Right renal cortex interstitium (tissue), 3 donors: ENCODE data around the gene PCNX2. TPM values are rescaled to one million over a fixed set of nuclear protein-coding genes. Genes with fewer than 3 reads are reported as not detected.

ENCODE experiments used
- DNase-seq, 3 donors: peaks; one replicate each; pipeline ENCODE4 v3.0.0-alpha.2; 2013; ENCODE audit warnings: low read depth in 3 of 3, low spot score in 2 of 3
- polyA plus RNA-seq, 3 donors: library from polyadenylated mRNA; unstranded; fragments of 120-200 nt; gene quantifications; one replicate each; pipeline ENCODE4 v1.2.1, GENCODE V29; 2013; ENCODE audit not compliant: insufficient read length in 3 of 3

The PCNX2 gene
- polyA plus RNA-seq, 3 donors = 9.4 to 13.1 (median 11.3) TPM

GRCh38 chr1:233080286-233080685 is 215.2 kb downstream of the PCNX2 start:
- no peak for DNase-seq

GRCh38 chr1:233079574-233079973 is 216.0 kb downstream of the PCNX2 start:
- no peak for DNase-seq

DNA sequence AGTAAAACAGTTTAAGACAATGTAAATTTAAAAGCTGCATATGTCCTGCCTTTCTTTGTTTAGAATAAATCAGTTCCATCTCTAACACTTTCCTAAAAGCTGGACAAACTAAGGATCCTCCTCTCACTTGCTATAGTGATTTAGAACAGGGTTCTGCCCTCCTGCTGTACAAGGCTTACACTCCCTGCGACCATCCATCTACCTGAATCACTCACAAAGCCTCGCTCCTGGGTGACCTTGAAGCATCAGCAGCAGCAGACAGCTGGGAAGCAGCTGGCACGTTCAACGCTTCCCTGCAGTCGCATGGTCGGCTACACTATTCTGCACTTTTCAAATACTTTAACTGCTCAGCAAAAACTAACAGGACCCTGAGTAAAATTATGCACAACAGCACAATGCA is 217.1 kb downstream of the PCNX2 start:
- peak in 1 of 3 donors; percentile 21 for DNase-seq

DNA sequence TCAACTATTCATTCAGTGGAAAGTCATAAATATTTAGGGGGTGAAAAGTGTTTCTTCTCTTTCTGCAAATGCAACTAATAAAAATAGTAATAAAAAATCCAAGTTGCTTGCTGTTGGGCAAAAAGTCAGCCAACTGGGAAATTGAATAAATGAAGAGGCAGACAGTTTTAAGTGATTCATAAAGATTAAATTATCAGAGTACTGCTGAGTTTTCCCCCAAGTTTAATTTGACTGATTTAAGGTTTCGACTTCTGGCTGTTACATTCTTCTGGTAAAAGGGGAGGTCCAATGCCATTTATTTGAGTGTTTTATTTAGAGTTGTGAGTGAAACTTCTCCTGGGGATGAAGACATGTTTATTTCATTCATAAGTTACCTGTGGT is 219.6 kb downstream of the PCNX2 start:
- no peak for DNase-seq

DNA sequence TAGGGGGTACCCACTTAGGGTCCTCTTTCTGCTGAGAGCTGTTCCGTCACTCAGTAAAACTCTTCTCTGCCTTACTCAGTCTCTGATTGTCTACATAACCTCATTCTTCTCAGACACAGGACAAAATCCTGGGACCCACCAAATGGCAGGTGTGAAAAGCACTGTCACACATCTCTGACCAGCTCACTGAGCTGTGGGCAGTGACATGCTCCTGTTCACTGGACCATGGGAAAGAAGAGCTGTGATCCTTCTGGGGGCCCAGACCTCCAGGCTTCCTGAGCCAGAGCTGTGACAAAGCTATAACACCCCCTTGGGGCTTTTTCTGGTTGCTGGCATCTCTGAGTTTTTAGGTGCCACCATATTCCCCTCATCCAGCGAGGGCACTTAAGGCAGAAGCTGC is 229.4 kb downstream of the PCNX2 start:
- no peak for DNase-seq

GRCh38 chr1:233065685-233066084 is 229.8 kb downstream of the PCNX2 start:
- DNase-seq = no peak

- DNase-seq = no peak
Observed at GRCh38 chr1:233064988-233065387, 230.5 kb downstream of the PCNX2 start.

DNA sequence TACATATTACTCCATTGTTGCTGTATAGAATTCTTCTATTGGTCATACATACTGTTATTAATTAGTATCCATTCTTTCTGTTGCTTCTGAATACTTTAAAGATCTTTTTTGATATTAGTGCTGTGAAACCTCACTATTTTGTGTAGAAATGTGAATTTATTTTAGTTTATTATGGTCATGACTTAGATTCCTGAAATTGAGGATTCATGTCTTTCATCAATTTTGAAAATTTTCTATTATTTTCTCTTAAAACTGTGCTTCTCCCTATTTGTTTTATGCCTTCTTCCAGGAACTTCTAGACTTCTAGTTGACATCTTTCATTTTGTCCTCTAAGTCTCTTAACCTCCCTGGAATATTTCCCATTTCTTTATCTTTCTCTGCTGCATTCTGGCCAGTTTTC is 232.1 kb downstream of the PCNX2 start:
- no peak for DNase-seq

DNA sequence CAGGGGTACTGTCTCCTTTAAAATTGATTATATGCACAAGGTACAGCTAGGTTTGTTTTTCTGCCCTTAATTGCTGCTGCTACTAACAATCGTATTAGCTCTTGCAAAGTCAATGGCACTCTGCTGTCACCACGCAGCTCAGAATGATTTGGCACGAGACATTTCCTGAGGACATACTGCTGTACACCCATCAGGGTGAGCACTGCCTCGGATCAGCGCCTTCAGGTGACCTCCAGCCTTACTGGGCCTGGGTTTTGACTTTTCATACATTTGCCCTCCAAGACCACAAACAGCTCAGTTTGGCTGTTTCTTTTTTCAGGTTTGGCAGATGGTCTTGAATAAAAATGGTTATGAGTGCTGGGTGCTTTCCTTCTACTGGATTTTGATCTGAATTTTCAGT is 234.3 kb downstream of the PCNX2 start:
- DNase-seq = no peak

DNA sequence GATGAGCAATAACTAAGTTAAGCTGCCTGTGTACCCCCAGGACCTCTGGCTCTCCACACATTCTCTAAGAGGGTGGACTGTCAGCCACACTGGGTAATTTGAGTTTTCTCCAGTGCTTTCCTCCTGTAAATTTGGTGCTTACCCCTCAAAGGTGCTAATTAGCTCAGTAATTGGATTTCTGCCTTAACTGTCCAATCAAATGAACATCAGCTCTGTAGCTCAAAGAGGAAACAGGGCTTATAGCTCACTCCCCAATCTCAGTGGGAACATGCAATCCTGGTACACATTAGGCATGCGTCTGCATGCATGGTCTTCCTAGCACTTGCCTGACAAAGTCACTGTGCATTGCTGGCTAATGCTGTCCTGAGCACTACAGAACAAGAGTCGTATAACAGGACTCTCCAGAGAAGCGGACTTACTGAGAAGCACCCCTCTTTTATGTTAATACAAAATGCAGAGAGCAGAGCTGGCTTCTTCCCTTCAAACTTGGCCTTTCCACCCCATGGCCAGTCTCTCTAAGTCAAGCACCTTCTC is 235.0 kb downstream of the PCNX2 start:
- no peak for DNase-seq

DNA sequence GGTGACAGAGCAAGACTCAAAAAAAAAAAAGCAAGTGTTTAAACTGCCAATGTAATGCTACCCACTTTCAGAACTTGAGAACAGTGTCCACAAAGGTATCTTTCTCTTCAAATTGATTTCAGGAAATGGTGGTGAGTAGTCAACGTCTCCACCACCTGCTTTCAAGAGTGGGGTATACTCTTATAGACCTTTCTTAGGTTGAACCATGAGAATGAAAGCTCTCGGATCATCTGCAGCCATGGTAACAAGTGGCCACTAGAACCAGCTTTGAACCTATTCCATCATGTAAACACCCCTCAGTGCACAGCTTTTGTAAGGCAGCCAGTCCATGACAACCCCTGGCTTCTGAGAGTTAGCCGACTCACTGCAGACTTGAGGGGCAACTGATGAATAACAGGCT is 237.7 kb downstream of the PCNX2 start:
- no peak for DNase-seq

- no peak for DNase-seq
Observed at GRCh38 chr1:233055879-233056641, 239.5 kb downstream of the PCNX2 start.

- peak in 1 of 3 donors; percentile 8 for DNase-seq
Observed at GRCh38 chr1:233045588-233045987, 249.9 kb downstream of the PCNX2 start.

GRCh38 chr1:233042834-233043233 is 252.7 kb downstream of the PCNX2 start:
- DNase-seq = no peak

- no peak for DNase-seq
Observed at GRCh38 chr1:233040494-233040893, 255.0 kb downstream of the PCNX2 start.

DNA sequence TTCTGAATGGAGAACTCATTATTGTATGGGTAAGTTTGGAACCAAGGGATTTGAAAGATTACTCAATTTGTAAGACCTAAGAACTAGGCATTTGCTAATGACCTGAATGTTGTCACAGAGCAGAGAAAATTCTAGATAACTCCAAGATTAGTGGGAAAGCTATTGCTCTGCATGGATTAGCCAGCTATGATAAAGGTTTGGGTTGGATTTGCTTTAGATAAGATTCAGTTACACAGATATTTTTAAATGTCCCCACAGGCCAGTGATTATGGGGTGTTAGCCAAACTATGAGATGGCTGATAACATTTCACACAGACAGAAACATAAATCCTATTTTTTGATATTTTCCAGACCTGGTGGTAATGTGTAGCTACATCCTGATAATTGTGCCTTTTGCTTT is 256.9 kb downstream of the PCNX2 start:
- no peak for DNase-seq

- DNase-seq = no peak
Observed at GRCh38 chr1:233037843-233038242, 257.7 kb downstream of the PCNX2 start.

DNA sequence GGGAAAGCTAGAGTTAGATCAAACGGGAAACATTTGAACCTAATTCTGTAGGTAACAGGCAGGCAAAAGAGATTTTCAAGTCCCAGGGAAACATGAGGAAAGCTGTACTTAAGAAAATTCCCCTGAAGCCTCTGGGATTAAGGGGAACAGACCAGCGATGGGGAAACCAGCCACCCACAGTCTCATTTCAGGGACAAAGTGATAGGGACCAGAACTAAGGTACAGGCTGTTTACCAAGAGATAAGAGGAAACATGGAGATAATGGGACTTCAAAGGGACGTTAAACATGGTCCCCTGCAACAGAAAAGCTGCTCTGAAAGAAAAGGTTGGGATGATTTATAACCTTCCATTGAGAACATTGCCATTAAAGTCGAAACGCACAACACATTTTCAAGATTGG is 260.7 kb downstream of the PCNX2 start:
- no peak for DNase-seq

- no peak for DNase-seq
Observed at GRCh38 chr1:233033361-233033760, 262.2 kb downstream of the PCNX2 start.

GRCh38 chr1:233032916-233033315 is 262.6 kb downstream of the PCNX2 start:
- no peak for DNase-seq

DNA sequence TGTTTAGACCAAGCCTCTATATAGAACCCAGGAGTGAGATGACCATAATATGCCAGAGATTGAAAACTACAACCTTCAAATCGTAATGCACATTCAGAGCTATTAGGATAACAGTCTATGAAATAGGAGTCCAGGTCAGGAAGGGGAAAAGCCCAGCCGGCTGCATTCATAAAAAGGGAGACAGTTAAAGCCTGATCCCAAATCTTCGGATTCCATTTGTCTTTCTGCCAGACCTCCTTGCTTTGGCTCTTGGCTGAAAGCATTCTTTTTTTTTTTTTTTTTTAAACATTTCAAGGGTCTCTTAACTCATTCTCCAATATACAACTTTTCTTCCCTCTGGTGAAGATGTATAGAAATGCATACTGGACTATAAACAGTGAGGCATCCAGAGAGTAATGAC is 264.0 kb downstream of the PCNX2 start:
- no peak for DNase-seq

GRCh38 chr1:233027046-233027445 is 268.5 kb downstream of the PCNX2 start:
- no peak for DNase-seq

DNA sequence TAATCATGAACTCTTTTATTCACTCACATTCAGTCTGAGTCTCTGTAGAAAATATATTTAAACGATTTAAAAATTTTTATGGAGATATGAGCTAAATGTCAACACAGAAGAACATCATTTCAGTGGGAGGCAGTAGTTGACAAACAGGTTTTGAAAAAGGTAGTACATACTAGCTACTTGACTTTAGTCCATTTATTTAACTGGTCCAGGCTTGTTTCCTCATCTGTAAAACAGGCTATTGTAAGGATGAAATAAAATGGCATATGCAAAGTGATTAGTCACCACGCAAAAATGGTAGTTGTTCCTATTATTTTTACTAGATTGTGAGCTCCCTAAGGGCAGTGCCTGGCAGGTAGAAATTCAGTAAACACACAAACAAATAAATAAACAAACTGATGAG is 270.0 kb downstream of the PCNX2 start:
- no peak for DNase-seq
